GM23248 (cell line): ENCODE measurements around the gene TSTD2. TPM values are rescaled to one million over a fixed set of nuclear protein-coding genes. Genes with fewer than 3 reads are reported as not detected.

ENCODE experiments used
- DNase-seq: peaks from one replicate; pipeline ENCODE4 v3.0.0-alpha.2; 2015
- H2AFZ ChIP-seq: fragments of 200-600 bp; sonication (generic); 2 replicates; pipeline ENCODE4 v1.6.1; 2016; ENCODE audit warnings: antibody characterized with exemption
- H3F3A ChIP-seq: fragments of 200-600 bp; sonication (generic); 2 replicates; pipeline ENCODE4 v1.6.1; 2016; ENCODE audit warnings: mild to moderate bottlenecking, antibody characterized with exemption, mixed run types; ENCODE audit not compliant: insufficient read depth
- H3K27ac ChIP-seq: fragments of 200-600 bp; sonication (generic); 2 replicates; pipeline ENCODE4 v1.5.1; 2016; ENCODE audit warnings: mild to moderate bottlenecking
- H3K27me3 ChIP-seq: fragments of 200-600 bp; sonication (generic); replicated peaks from 2 replicates; pipeline ENCODE4 v1.6.1; 2016; ENCODE audit warnings: mild to moderate bottlenecking; ENCODE audit not compliant: insufficient read depth
- H3K36me3 ChIP-seq: fragments of 200-600 bp; sonication (generic); 2 replicates; pipeline ENCODE4 v1.6.1; 2016; ENCODE audit warnings: low read depth, mild to moderate bottlenecking
- H3K4me1 ChIP-seq: fragments of 200-600 bp; sonication (generic); 2 replicates; pipeline ENCODE4 v1.6.1; 2016; ENCODE audit warnings: mild to moderate bottlenecking; ENCODE audit not compliant: insufficient read depth
- H3K4me2 ChIP-seq: fragments of 200-600 bp; sonication (generic); one replicate; pipeline ENCODE4 v1.6.1; 2016; ENCODE audit warnings: mild to moderate bottlenecking; ENCODE audit not compliant: unreplicated experiment
- H3K4me3 ChIP-seq: fragments of 200-600 bp; sonication (generic); 2 replicates; pipeline ENCODE4 v1.5.1; 2016; ENCODE audit warnings: mild to moderate bottlenecking
- H3K79me2 ChIP-seq: fragments of 200-600 bp; sonication (generic); 2 replicates; pipeline ENCODE4 v1.6.1; 2016; ENCODE audit warnings: mild to moderate bottlenecking; ENCODE audit not compliant: insufficient read depth
- H3K9ac ChIP-seq: fragments of 200-600 bp; sonication (generic); 2 replicates; pipeline ENCODE4 v1.6.1; 2016; ENCODE audit warnings: mild to moderate bottlenecking
- H3K9me2 ChIP-seq: fragments of 200-600 bp; sonication (generic); 2 replicates; pipeline ENCODE4 v1.6.1; 2016; ENCODE audit warnings: mixed run types, mild to moderate bottlenecking, moderate library complexity; ENCODE audit not compliant: insufficient read depth
- H3K9me3 ChIP-seq: fragments of 200-600 bp; sonication (generic); one replicate; pipeline ENCODE4 v1.6.1; 2017; ENCODE audit warnings: low read depth
- H4K20me1 ChIP-seq: fragments of 200-600 bp; sonication (generic); 2 replicates; pipeline ENCODE4 v1.6.0; 2016; ENCODE audit not compliant: insufficient read depth
- EZH2 ChIP-seq: fragments of 200-600 bp; sonication (generic); IDR thresholded peaks from 2 replicates; pipeline ENCODE4 v1.6.1; 2018; ENCODE audit warnings: antibody characterized with exemption, mild to moderate bottlenecking; ENCODE audit not compliant: insufficient read depth, poor library complexity, severe bottlenecking
- EZH2phosphoT487 ChIP-seq: fragments of 200-600 bp; sonication (generic); IDR thresholded peaks from 2 replicates; pipeline ENCODE4 v1.6.1; 2018; ENCODE audit warnings: antibody characterized with exemption, moderate library complexity, mild to moderate bottlenecking, low read depth; ENCODE audit not compliant: insufficient read depth
- WGBS, 2 experiments: methylation state at CpG; one replicate each; pipeline ENCODE4 v1.1.6; 2015 to 2017; ENCODE audit warnings: low lambda C conversion rate in 2 of 2, low coverage in 1 of 2; ENCODE audit errors: missing lambda C conversion rate in 2 of 2; 5-methylcytosine and 5-hydroxymethylcytosine counted together
- in situ Hi-C: fragments of 300-500 bp; cut with MboI; formaldehyde crosslinking; loops from 2 replicates; pipeline ENCODE4 v1.15.0; 2020
- polyA plus RNA-seq: library from polyadenylated mRNA; unstranded; fragments of >200 nt; fragmentation: Nextera tagmentation; extraction: Ambion mirVana; gene quantifications from 2 replicates; pipeline ENCODE4 v1.2.1, GENCODE V29; 2016
- total RNA-seq: library from RNA; depleted of rRNA; stranded (reverse); fragments of >200 nt; shearing (Covaris generic); gene quantifications from 2 replicates; pipeline ENCODE4 v1.2.3, GENCODE V29; 2014

The TSTD2 gene
- total and polyA plus RNA-seq, 2 experiments from 2014 or later = 7.6 to 13.9 TPM

GRCh38 chr9:97672403-97672802 is 39.2 kb upstream of the TSTD2 start:
- Histone ChIP-seq H3K9ac (no peak overlapping the region), H3K27ac (no peak overlapping the region), H3K4me1 (no peaks in the 10 kb centered on the region), H3K4me3 (no peak overlapping the region), H3K79me2 (peaks cover 4% of the 10 kb centered on the region; the same call in 1 of the 2 replicates), H2AFZ (no peak overlapping the region), H3K36me3 (peaks cover 92% of the 10 kb centered on the region), H3F3A (peaks cover 33% of the 10 kb centered on the region), H3K27me3 (no peaks in the 10 kb centered on the region), H3K9me3 (no peaks in the 10 kb centered on the region), H4K20me1 (no peaks in the 10 kb centered on the region), H3K4me2 (no peak overlapping the region), H3K9me2 (no peaks in the 10 kb centered on the region)
- 93 to 97% methylated on average over 3 of the region's 3 CpGs for WGBS, 2 experiments
- no peak for DNase-seq
- in situ Hi-C loops = no loop called here
- no peak for TF ChIP-seq EZH2phosphoT487
- TF ChIP-seq EZH2 = no peak

- Histone ChIP-seq H3K27me3 (no peaks in the 10 kb centered on the region), H3F3A (peaks cover 35% of the 10 kb centered on the region), H3K4me1 (no peaks in the 10 kb centered on the region), H3K27ac (no peak overlapping the region), H2AFZ (no peak overlapping the region), H3K4me3 (no peak overlapping the region), H3K9ac (no peak overlapping the region), H3K79me2 (no peaks in the 10 kb centered on the region), H3K4me2 (no peak overlapping the region), H4K20me1 (no peaks in the 10 kb centered on the region), H3K9me2 (no peaks in the 10 kb centered on the region), H3K9me3 (no peaks in the 10 kb centered on the region), H3K36me3 (peaks cover 94% of the 10 kb centered on the region)
- DNase-seq = no peak
- 87 to 89% methylated on average over 3 of the region's 3 CpGs for WGBS, 2 experiments
- no peak for TF ChIP-seq EZH2
- no peak for TF ChIP-seq EZH2phosphoT487
- in situ Hi-C loops = no loop called here
Observed at GRCh38 chr9:97670586-97670985, 37.4 kb upstream of the TSTD2 start.

- no peaks in the 10 kb centered on the region for H3K4me1 ChIP-seq
- peaks cover 93% of the 10 kb centered on the region for H3K36me3 ChIP-seq
- no peak for DNase-seq
- H3K9ac ChIP-seq = no peak overlapping the region
- no peaks in the 10 kb centered on the region for H3K27me3 ChIP-seq
- WGBS, 2 experiments = 96 to 97% methylated on average over 3 of the region's 3 CpGs
- no peaks in the 10 kb centered on the region for H3K9me2 ChIP-seq
- no peaks in the 10 kb centered on the region for H4K20me1 ChIP-seq
- H3K9me3 ChIP-seq = no peaks in the 10 kb centered on the region
- in situ Hi-C loops = no loop called here
- no peak overlapping the region for H2AFZ ChIP-seq
- no peak overlapping the region for H3K4me2 ChIP-seq
- peaks cover 35% of the 10 kb centered on the region for H3F3A ChIP-seq
- TF ChIP-seq EZH2 (no peak), EZH2phosphoT487 (no peak)
- H3K4me3 ChIP-seq = no peak overlapping the region
- no peak overlapping the region for H3K27ac ChIP-seq
- no peaks in the 10 kb centered on the region for H3K79me2 ChIP-seq
Observed at GRCh38 chr9:97668485-97668884, 35.3 kb upstream of the TSTD2 start.

- Histone ChIP-seq H3K9me2 (no peaks in the 10 kb centered on the region), H3K9me3 (no peaks in the 10 kb centered on the region), H3K79me2 (peaks cover 3% of the 10 kb centered on the region; the same call in 1 of the 2 replicates), H3K36me3 (peaks cover 92% of the 10 kb centered on the region), H3K27me3 (no peaks in the 10 kb centered on the region), H2AFZ (no peak overlapping the region), H3K4me1 (no peaks in the 10 kb centered on the region), H4K20me1 (no peaks in the 10 kb centered on the region), H3K4me3 (no peak overlapping the region), H3K9ac (no peak overlapping the region), H3K27ac (no peak overlapping the region), H3K4me2 (no peak overlapping the region), H3F3A (peaks cover 35% of the 10 kb centered on the region)
- WGBS, 2 experiments = 80 to 88% methylated on average over 5 of the region's 5 CpGs
- TF ChIP-seq EZH2phosphoT487 (no peak), EZH2 (no peak)
- DNase-seq = no peak
- in situ Hi-C loops = no loop called here
Observed at GRCh38 chr9:97666907-97667686, 33.9 kb upstream of the TSTD2 start.
